Endothelial cell of umbilical vein (primary cell): ENCODE measurements around the gene TNFRSF19.

ENCODE experiments used
- EZH2 ChIP-seq: IDR thresholded peaks from 2 replicates; pipeline ENCODE4 v1.6.1; 2012; ENCODE audit warnings: borderline replicate concordance, low read depth, mild to moderate bottlenecking, moderate library complexity, low read length, inconsistent platforms; ENCODE audit not compliant: severe bottlenecking
- FOS ChIP-seq: IDR thresholded peaks from 2 replicates; pipeline ENCODE4 v1.6.1; 2011; ENCODE audit warnings: mild to moderate bottlenecking, low read length, moderate library complexity, borderline replicate concordance; ENCODE audit not compliant: insufficient read depth
- GATA2 ChIP-seq: IDR thresholded peaks from 2 replicates; pipeline ENCODE4 v1.7.0; 2011; ENCODE audit warnings: low read depth, mild to moderate bottlenecking, moderate library complexity, mixed read lengths, low read length; ENCODE audit not compliant: insufficient read length, insufficient read depth
- JUN ChIP-seq: IDR thresholded peaks from 2 replicates; pipeline ENCODE4 v1.6.1; 2011; ENCODE audit warnings: borderline replicate concordance, low read depth; ENCODE audit not compliant: insufficient read length, insufficient read depth
- MAX ChIP-seq: IDR thresholded peaks from 2 replicates; pipeline ENCODE4 v1.6.1; 2011; ENCODE audit not compliant: insufficient read depth, insufficient read length
- MYC ChIP-seq: IDR thresholded peaks from one replicate; pipeline ENCODE4 v1.6.1; 2011; ENCODE audit warnings: mild to moderate bottlenecking, low read depth, low read length
- POLR2A ChIP-seq: IDR thresholded peaks from 2 replicates; pipeline ENCODE4 v1.6.1; 2012; ENCODE audit warnings: low read depth, mild to moderate bottlenecking, control low read depth, low read length
- POLR2AphosphoS5 ChIP-seq: IDR thresholded peaks from 2 replicates; pipeline ENCODE4 v1.6.1; 2012; ENCODE audit warnings: low read depth, mild to moderate bottlenecking, control low read depth, low read length, moderate library complexity; ENCODE audit not compliant: insufficient read depth
- TF ChIP-seq, protein P1 (sequence below), 2 donors: IDR thresholded peaks; 1 replicate in 1 of 2; 2 replicates in 1 of 2; pipeline ENCODE4 v1.5.1; 2011; ENCODE audit warnings: low read length in 2 of 2, mild to moderate bottlenecking in 2 of 2, moderate library complexity in 2 of 2, control low read depth in 1 of 2, inconsistent platforms in 1 of 2, low read depth in 1 of 2; ENCODE audit not compliant: insufficient read depth in 1 of 2; ENCODE audit errors: extremely low read depth in 1 of 2

GRCh38 chr13:23680845-23681669, 110.8 kb downstream of the TNFRSF19 start:
- TF ChIP-seq, protein P1, sequence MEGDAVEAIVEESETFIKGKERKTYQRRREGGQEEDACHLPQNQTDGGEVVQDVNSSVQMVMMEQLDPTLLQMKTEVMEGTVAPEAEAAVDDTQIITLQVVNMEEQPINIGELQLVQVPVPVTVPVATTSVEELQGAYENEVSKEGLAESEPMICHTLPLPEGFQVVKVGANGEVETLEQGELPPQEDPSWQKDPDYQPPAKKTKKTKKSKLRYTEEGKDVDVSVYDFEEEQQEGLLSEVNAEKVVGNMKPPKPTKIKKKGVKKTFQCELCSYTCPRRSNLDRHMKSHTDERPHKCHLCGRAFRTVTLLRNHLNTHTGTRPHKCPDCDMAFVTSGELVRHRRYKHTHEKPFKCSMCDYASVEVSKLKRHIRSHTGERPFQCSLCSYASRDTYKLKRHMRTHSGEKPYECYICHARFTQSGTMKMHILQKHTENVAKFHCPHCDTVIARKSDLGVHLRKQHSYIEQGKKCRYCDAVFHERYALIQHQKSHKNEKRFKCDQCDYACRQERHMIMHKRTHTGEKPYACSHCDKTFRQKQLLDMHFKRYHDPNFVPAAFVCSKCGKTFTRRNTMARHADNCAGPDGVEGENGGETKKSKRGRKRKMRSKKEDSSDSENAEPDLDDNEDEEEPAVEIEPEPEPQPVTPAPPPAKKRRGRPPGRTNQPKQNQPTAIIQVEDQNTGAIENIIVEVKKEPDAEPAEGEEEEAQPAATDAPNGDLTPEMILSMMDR (IDR thresholded peaks at IDR 0.05; ENCODE audit: extremely low read depth in 1 of 2, insufficient read depth in 1 of 2, low read depth in 1 of 2, low read length in 2 of 2), result no peak
- TF ChIP-seq JUN, result no peak
- TF ChIP-seq EZH2, result no peak
- TF ChIP-seq POLR2A, result no peak
- TF ChIP-seq MYC, result no peak
- TF ChIP-seq FOS, result no peak
- TF ChIP-seq MAX, result no peak
- TF ChIP-seq POLR2AphosphoS5, result no peak
- no peak for TF ChIP-seq GATA2
